IMR-90 (cell line): ENCODE results near the gene KBTBD12. TPM values are rescaled to one million over a fixed set of nuclear protein-coding genes. Genes with fewer than 3 reads are reported as not detected.

Experiments
- ATAC-seq: fragments of 200-7000 bp; cut with Tn5 transposase; 2 replicates; pipeline ENCODE4 v1.9.1; 2020; ENCODE audit warnings: low read depth, mild to moderate bottlenecking, moderate library complexity
- BruUV-seq: library from RNA; stranded (reverse); fragments of 400-500 nt; replicated peaks from 2 replicates; lab custom pipeline; 2021; lab: Mats Ljungman, UMichigan
- CTCF ChIA-PET: fragments of 300-600 bp; formaldehyde crosslinking; extraction: SDS; loops from one replicate; lab custom pipeline; 2021; ENCODE audit warnings: antibody characterized with exemption; lab: Yijun Ruan, JAX
- POLR2A ChIA-PET: fragments of 300-600 bp; sonication (Branson Sonifier 250); formaldehyde crosslinking; loops from one replicate; lab custom pipeline; 2022; ENCODE audit warnings: antibody characterized with exemption; ENCODE audit not compliant: unreplicated experiment; lab: Charles Lee
- DNase-seq: peaks from one replicate; pipeline ENCODE4 v3.0.0; 2013
- H2AFZ ChIP-seq: replicated peaks from 2 replicates; pipeline ENCODE3; 2013; ENCODE audit warnings: low read length, mild to moderate bottlenecking; ENCODE audit not compliant: poor library complexity
- H2AK5ac ChIP-seq: 2 replicates; pipeline ENCODE4 v1.6.1; 2013; ENCODE audit warnings: low read depth, low read length, inconsistent platforms
- H2AK9ac ChIP-seq: replicated peaks from 2 replicates; pipeline ENCODE3; 2013; ENCODE audit warnings: mild to moderate bottlenecking, low read depth, low read length, moderate library complexity; ENCODE audit not compliant: poor library complexity
- H2BK120ac ChIP-seq: 2 replicates; pipeline ENCODE4 v1.6.1; 2013; ENCODE audit warnings: low read depth, low read length, inconsistent platforms
- H2BK15ac ChIP-seq: 3 replicates; pipeline ENCODE4 v1.6.1; 2013; ENCODE audit warnings: low read depth, low read length, inconsistent platforms
- H2BK20ac ChIP-seq: 2 replicates; pipeline ENCODE4 v1.6.1; 2013; ENCODE audit warnings: low read depth, mild to moderate bottlenecking, inconsistent platforms, low read length, moderate library complexity
- H2BK5ac ChIP-seq: 2 replicates; pipeline ENCODE4 v1.6.1; 2013; ENCODE audit warnings: mild to moderate bottlenecking, low read depth, low read length, inconsistent platforms; ENCODE audit not compliant: poor library complexity, severe bottlenecking
- H3K14ac ChIP-seq: replicated peaks from 2 replicates; pipeline ENCODE4 v1.6.1; 2013; ENCODE audit warnings: low read depth, low read length, inconsistent platforms
- H3K18ac ChIP-seq: 2 replicates; pipeline ENCODE4 v1.6.1; 2013; ENCODE audit warnings: low read depth, low read length, control low read depth
- H3K23ac ChIP-seq: 2 replicates; pipeline ENCODE4 v1.6.1; 2013; ENCODE audit warnings: low read depth, low read length, inconsistent platforms
- H3K27ac ChIP-seq: 2 replicates; pipeline ENCODE4 v1.5.1; 2013; ENCODE audit warnings: mild to moderate bottlenecking, control low read depth, low read length; ENCODE audit not compliant: insufficient read depth
- H3K27me3 ChIP-seq: 2 replicates; pipeline ENCODE4 v1.6.1; 2013; ENCODE audit warnings: low read length; ENCODE audit not compliant: control insufficient read depth, insufficient read depth
- H3K36me3 ChIP-seq: 2 replicates; pipeline ENCODE4 v1.6.1; 2013; ENCODE audit warnings: low read length, mixed read lengths; ENCODE audit not compliant: control insufficient read depth, insufficient read depth
- H3K4ac ChIP-seq: 2 replicates; pipeline ENCODE4 v1.6.1; 2013; ENCODE audit warnings: low read depth, low read length, inconsistent platforms
- H3K4me1 ChIP-seq: 2 replicates; pipeline ENCODE4 v1.6.1; 2013; ENCODE audit warnings: low read length, mixed read lengths; ENCODE audit not compliant: control insufficient read depth, insufficient read depth
- H3K4me2 ChIP-seq: 2 replicates; pipeline ENCODE4 v1.6.1; 2013; ENCODE audit warnings: low read depth, mild to moderate bottlenecking, control low read depth, low read length, moderate library complexity
- H3K4me3 ChIP-seq: 2 replicates; pipeline ENCODE4 v1.5.1; 2013; ENCODE audit warnings: low read depth, mild to moderate bottlenecking, control low read depth, low read length, moderate library complexity; ENCODE audit not compliant: insufficient read depth
- H3K56ac ChIP-seq: 2 replicates; pipeline ENCODE4 v1.6.1; 2013; ENCODE audit warnings: low read length, inconsistent platforms; ENCODE audit not compliant: insufficient read depth; ENCODE audit errors: extremely low read depth
- H3K79me1 ChIP-seq, 2 experiments: 2 replicates each; pipeline ENCODE4 v1.6.1; 2013; ENCODE audit warnings: low read length in 2 of 2, inconsistent platforms in 1 of 2, low read depth in 1 of 2
- H3K9ac ChIP-seq: 2 replicates; pipeline ENCODE4 v1.6.1; 2013; ENCODE audit warnings: low read depth, low read length, control low read depth
- H3K9me1 ChIP-seq: 2 replicates; pipeline ENCODE4 v1.6.1; 2013; ENCODE audit warnings: low read length, inconsistent platforms; ENCODE audit not compliant: insufficient read depth
- H3K9me3 ChIP-seq: 2 replicates; pipeline ENCODE4 v1.6.1; 2013; ENCODE audit warnings: low read length; ENCODE audit not compliant: control insufficient read depth, insufficient read depth
- H4K20me1 ChIP-seq: 2 replicates; pipeline ENCODE4 v1.6.1; 2013; ENCODE audit warnings: low read length, inconsistent platforms; ENCODE audit not compliant: insufficient read depth
- H4K5ac ChIP-seq: 2 replicates; pipeline ENCODE4 v1.6.1; 2013; ENCODE audit warnings: mild to moderate bottlenecking, low read depth, low read length, control low read depth
- H4K8ac ChIP-seq, 2 experiments: 2 replicates each; pipeline ENCODE4 v1.6.1; 2013; ENCODE audit warnings: low read depth in 2 of 2, low read length in 2 of 2, control low read depth in 1 of 2, inconsistent platforms in 1 of 2
- H4K91ac ChIP-seq: 2 replicates; pipeline ENCODE4 v1.6.1; 2013; ENCODE audit warnings: low read depth, low read length, inconsistent platforms; ENCODE audit not compliant: insufficient read depth
- BHLHE40 ChIP-seq: fragments of 150-350 bp; IDR thresholded peaks from 2 replicates; pipeline ENCODE4 v1.6.1; 2016; ENCODE audit warnings: mild to moderate bottlenecking, low read depth, low read length
- WGBS, 2 experiments: methylation state at CpG; one replicate each; pipeline versions ENCODE4 v1.1.5 to v1.1.7; 2013; ENCODE audit warnings: missing lambda C conversion rate in 2 of 2; ENCODE audit not compliant: insufficient read length in 1 of 2; ENCODE audit errors: extremely low coverage in 2 of 2; 5-methylcytosine and 5-hydroxymethylcytosine counted together
- dilution Hi-C: fragments of 300-500 bp; cut with HindIII; formaldehyde crosslinking; loops from one replicate; pipeline ENCODE4 v1.14.3; 2018; ENCODE audit warnings: low sequenced_read_pairs; ENCODE audit not compliant: unreplicated experiment
- in situ Hi-C: fragments of 300-500 bp; cut with MboI; formaldehyde crosslinking; loops from 3 replicates; pipeline ENCODE4 v1.14.3; 2019; ENCODE audit warnings: low sequenced_read_pairs, inconsistent platforms, mixed read lengths
- intact Hi-C: fragments of 100-400 bp; cut with micrococcal nuclease; formaldehyde crosslinking; loops from 2 replicates; pipeline ENCODE4 v1.10.0; 2022
- polyA plus RNA-seq, 3 experiments: library from polyadenylated mRNA; depleted of rRNA; stranded (reverse); fragments of >200 nt; gene quantifications; 2 replicates each; pipeline ENCODE4 v1.2.3, GENCODE V29; 2012; ENCODE audit warnings: low replicate concordance in 1 of 3
- total RNA-seq: library from RNA; depleted of rRNA; stranded (reverse); fragments of >200 nt; gene quantifications from 2 replicates; pipeline ENCODE4 v1.2.3, GENCODE V29; 2012

The KBTBD12 gene
- total and polyA plus RNA-seq, 2 of the 4 experiments (the other 2 are of a cell fraction) = not detected

DNA sequence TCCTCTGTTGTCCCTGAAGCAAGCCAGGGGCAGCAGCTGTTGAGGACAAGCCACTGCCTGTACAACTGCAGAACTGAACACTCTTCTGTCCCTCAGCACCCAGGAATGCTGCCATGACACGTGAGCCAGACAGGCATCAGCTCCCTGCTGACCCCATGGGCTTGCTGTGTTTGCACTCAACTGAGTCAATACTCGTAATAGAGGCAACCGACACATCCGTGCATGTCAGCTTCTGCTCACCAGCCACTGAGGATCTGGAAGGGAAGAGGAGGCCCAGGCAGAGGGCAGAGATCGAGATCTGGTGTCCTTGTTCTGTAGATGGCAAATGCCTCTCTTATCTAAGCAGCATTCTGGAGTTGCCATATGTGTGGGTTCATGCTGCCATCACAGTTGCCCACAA, 82.9 kb downstream of the KBTBD12 start:
- no peak for ATAC-seq
- dilution Hi-C loops = no loop called here
- WGBS, 2 experiments = 70% methylated on average over 4 of the region's 5 CpGs; no CpG with 5 or more reads in 1 of the 2 experiments

More for the DNA sequence above, 82.9 kb downstream of the KBTBD12 start:
- H2BK20ac ChIP-seq = no peak overlapping the region
- no peak overlapping the region for H2BK15ac ChIP-seq
- no peak overlapping the region for H4K91ac ChIP-seq
- ChIA-PET CTCF (no interaction called here), POLR2A (no interaction called here)
- H3K9me1 ChIP-seq = peaks cover 2% of the 10 kb centered on the region; the same call in 1 of the 2 replicates
- H3K4ac ChIP-seq = no peak overlapping the region
- H4K5ac ChIP-seq = no peak overlapping the region
- H2BK120ac ChIP-seq = no peak overlapping the region
- H2AK9ac ChIP-seq = no peak overlapping the region
- no peak overlapping the region for H2BK5ac ChIP-seq
- no peak overlapping the region for H3K4me3 ChIP-seq
- no peak overlapping the region for H2AK5ac ChIP-seq
- no TSS peak for BruUV-seq
- H3K9ac ChIP-seq = no peak overlapping the region
- H3K36me3 ChIP-seq = no peaks in the 10 kb centered on the region
- H3K56ac ChIP-seq = no peak overlapping the region
- TF ChIP-seq BHLHE40 = no peak
- H3K4me1 ChIP-seq = no peaks in the 10 kb centered on the region
- no peak overlapping the region for H4K8ac ChIP-seq
- no peak overlapping the region for H3K14ac ChIP-seq
- H4K20me1 ChIP-seq = no peaks in the 10 kb centered on the region
- H3K9me3 ChIP-seq = peaks cover 8% of the 10 kb centered on the region
- peaks cover 34% of the 10 kb centered on the region for H3K27me3 ChIP-seq
- no peak overlapping the region for H3K23ac ChIP-seq
- DNase-seq = no peak
- intact Hi-C loops = no loop called here
- H2AFZ ChIP-seq = no peak overlapping the region
- H3K27ac ChIP-seq = no peak overlapping the region
- no peak overlapping the region for H3K4me2 ChIP-seq
- in situ Hi-C loops = no loop called here
- H3K18ac ChIP-seq = no peak overlapping the region
- H3K79me1 ChIP-seq = no peaks in the 10 kb centered on the region
